Activated naive CD4-positive, alpha-beta T cell treated with anti-CD3 and anti-CD28 coated beads, Interleukin-2, amount 10 ng/mL, durations not matched to agents 7 days and 5 days (primary cell): ENCODE results near the gene PGAM2.

ENCODE experiments used
- CTCF ChIA-PET: fragments of 350-600 bp; sonication (Branson Sonifier 250); formaldehyde crosslinking; loops from one replicate; lab custom pipeline; 2021; ENCODE audit warnings: antibody characterized with exemption; lab: Charles Lee
- DNase-seq: peaks from one replicate; pipeline ENCODE4 v3.0.0-alpha.2; 2020
- H3K27ac Mint-ChIP-seq: one replicate; pipeline ENCODE4 v1.8.0; 2021; ENCODE audit warnings: mild to moderate bottlenecking, moderate library complexity, mixed read lengths
- H3K27me3 Mint-ChIP-seq: one replicate; pipeline ENCODE4 v1.8.0; 2021; ENCODE audit warnings: mild to moderate bottlenecking, mixed read lengths
- H3K36me3 Mint-ChIP-seq: one replicate; pipeline ENCODE4 v1.8.0; 2021; ENCODE audit warnings: mixed read lengths
- H3K4me1 Mint-ChIP-seq: one replicate; pipeline ENCODE4 v1.8.0; 2021; ENCODE audit warnings: mixed read lengths
- H3K4me3 Mint-ChIP-seq: one replicate; pipeline ENCODE4 v1.8.0; 2021; ENCODE audit warnings: mild to moderate bottlenecking, moderate library complexity, mixed read lengths
- H3K9me3 Mint-ChIP-seq: one replicate; pipeline ENCODE4 v1.8.0; 2021; ENCODE audit warnings: mixed read lengths

Gene PGAM2

GRCh38 chr7:44073664-44074348 is 8.4 kb upstream of the PGAM2 start:
- peaks cover 36% of the 10 kb centered on the region for H3K36me3 Mint-ChIP-seq
- no peak overlapping the region for H3K27ac Mint-ChIP-seq
- DNase-seq = peak; percentile 50
- H3K4me1 Mint-ChIP-seq = peaks cover 10% of the 10 kb centered on the region
- CTCF ChIA-PET = interaction anchor here (3.2 kb wide), 1 partner anchor 123 kb away, joined by 10 read pairs; no protein-coding TSS in a partner anchor
- no peak overlapping the region for H3K4me3 Mint-ChIP-seq
- no peaks in the 10 kb centered on the region for H3K9me3 Mint-ChIP-seq
- no peaks in the 10 kb centered on the region for H3K27me3 Mint-ChIP-seq

- Mint-ChIP-seq H3K4me1 (peaks cover 5% of the 10 kb centered on the region), H3K27ac (peak overlapping the region; percentile 21), H3K9me3 (no peaks in the 10 kb centered on the region), H3K4me3 (no peak overlapping the region), H3K36me3 (peaks cover 27% of the 10 kb centered on the region), H3K27me3 (peaks cover 6% of the 10 kb centered on the region)
- DNase-seq = peak; percentile 58
- CTCF ChIA-PET = interaction anchor here (1.2 to 3.2 kb wide), 3 partner anchors 9 to 124 kb away, joined by 7 to 10 read pairs (median 9); no protein-coding TSS in a partner anchor
Observed at GRCh38 chr7:44072364-44073231, 7.2 kb upstream of the PGAM2 start.

GRCh38 chr7:44071726-44072363 is 6.5 kb upstream of the PGAM2 start:
- Mint-ChIP-seq H3K27me3 (peaks cover 13% of the 10 kb centered on the region), H3K36me3 (peaks cover 24% of the 10 kb centered on the region), H3K4me3 (no peak overlapping the region), H3K4me1 (peaks cover 3% of the 10 kb centered on the region), H3K9me3 (no peaks in the 10 kb centered on the region), H3K27ac (peak overlapping the region; percentile 21)
- CTCF ChIA-PET = interaction anchor here (1.2 to 3.2 kb wide), 3 partner anchors 9 to 125 kb away, joined by 7 to 10 read pairs (median 9); no protein-coding TSS in a partner anchor
- no peak for DNase-seq

- H3K9me3 Mint-ChIP-seq = no peaks in the 10 kb centered on the region
- peaks cover 3% of the 10 kb centered on the region for H3K4me1 Mint-ChIP-seq
- peaks cover 36% of the 10 kb centered on the region for H3K27me3 Mint-ChIP-seq
- no peak overlapping the region for H3K27ac Mint-ChIP-seq
- peaks cover 10% of the 10 kb centered on the region for H3K36me3 Mint-ChIP-seq
- CTCF ChIA-PET = interaction anchor here (1.9 kb wide), 1 partner anchor 12 kb away, joined by 5 read pairs; no protein-coding TSS in a partner anchor
- H3K4me3 Mint-ChIP-seq = peak overlapping the region; percentile 22
- no peak for DNase-seq
Observed at GRCh38 chr7:44068054-44068453, 2.7 kb upstream of the PGAM2 start.

- Mint-ChIP-seq H3K36me3 (peaks cover 8% of the 10 kb centered on the region), H3K4me1 (peaks cover 3% of the 10 kb centered on the region)
Observed at GRCh38 chr7:44067064-44067951, 1.9 kb upstream of the PGAM2 start.

GRCh38 chr7:44066494-44067063 is 1.2 kb upstream of the PGAM2 start:
- Mint-ChIP-seq H3K27me3 (peaks cover 36% of the 10 kb centered on the region), H3K9me3 (no peaks in the 10 kb centered on the region), H3K27ac (peak overlapping the region; percentile 43), H3K36me3 (peaks cover 6% of the 10 kb centered on the region), H3K4me3 (no peak overlapping the region), H3K4me1 (peaks cover 3% of the 10 kb centered on the region)
- no peak for DNase-seq
- CTCF ChIA-PET = interaction anchor here (0.8 to 1.9 kb wide), 2 partner anchors 14 to 148 kb away, joined by 3 to 5 read pairs; no protein-coding TSS in a partner anchor

More at GRCh38 chr7:44067064-44067951, 1.9 kb upstream of the PGAM2 start:
- Mint-ChIP-seq H3K27ac (peak overlapping the region; percentile 73), H3K9me3 (no peaks in the 10 kb centered on the region), H3K4me3 (no peak overlapping the region), H3K27me3 (peaks cover 36% of the 10 kb centered on the region)
- peak; percentile 18 for DNase-seq
- CTCF ChIA-PET = interaction anchor here (1.9 kb wide), 1 partner anchor 13 kb away, joined by 5 read pairs; no protein-coding TSS in a partner anchor

GRCh38 chr7:44066111-44066460 is 719 bp upstream of the PGAM2 start:
- no peak overlapping the region for H3K4me3 Mint-ChIP-seq
- no peak for DNase-seq
- peaks cover 36% of the 10 kb centered on the region for H3K27me3 Mint-ChIP-seq
- H3K9me3 Mint-ChIP-seq = no peaks in the 10 kb centered on the region
- H3K27ac Mint-ChIP-seq = peak overlapping the region; percentile 19
- peaks cover 3% of the 10 kb centered on the region for H3K4me1 Mint-ChIP-seq
- H3K36me3 Mint-ChIP-seq = peaks cover 10% of the 10 kb centered on the region
- CTCF ChIA-PET = interaction anchor here (0.8 kb wide), 1 partner anchor 149 kb away, joined by 3 read pairs; no protein-coding TSS in a partner anchor

GRCh38 chr7:44064791-44065430 is 456 bp downstream of the PGAM2 start:
- H3K36me3 Mint-ChIP-seq = peaks cover 17% of the 10 kb centered on the region
- H3K4me1 Mint-ChIP-seq = peaks cover 3% of the 10 kb centered on the region
- no peaks in the 10 kb centered on the region for H3K9me3 Mint-ChIP-seq
- DNase-seq = no peak
- H3K4me3 Mint-ChIP-seq = no peak overlapping the region
- peaks cover 36% of the 10 kb centered on the region for H3K27me3 Mint-ChIP-seq
- no peak overlapping the region for H3K27ac Mint-ChIP-seq
- CTCF ChIA-PET = interaction anchor here (0.6 kb wide), 1 partner anchor 11 kb away, joined by 3 read pairs; no protein-coding TSS in a partner anchor

- Mint-ChIP-seq H3K4me1 (peaks cover 3% of the 10 kb centered on the region), H3K9me3 (no peaks in the 10 kb centered on the region), H3K36me3 (peaks cover 25% of the 10 kb centered on the region), H3K27ac (no peak overlapping the region), H3K4me3 (no peak overlapping the region), H3K27me3 (peaks cover 36% of the 10 kb centered on the region)
- DNase-seq = no peak
- CTCF ChIA-PET = no interaction called here
Observed at GRCh38 chr7:44063894-44064651, 1.3 kb downstream of the PGAM2 start.

- H3K27ac Mint-ChIP-seq = no peak overlapping the region
- H3K4me3 Mint-ChIP-seq = no peak overlapping the region
- CTCF ChIA-PET = no interaction called here
Observed at GRCh38 chr7:44063547-44063893, 1.8 kb downstream of the PGAM2 start.

GRCh38 chr7:44062903-44063295 is 2.5 kb downstream of the PGAM2 start:
- Mint-ChIP-seq H3K4me1 (peaks cover 3% of the 10 kb centered on the region), H3K27ac (no peak overlapping the region), H3K36me3 (peaks cover 37% of the 10 kb centered on the region), H3K9me3 (no peaks in the 10 kb centered on the region), H3K27me3 (peaks cover 33% of the 10 kb centered on the region), H3K4me3 (no peak overlapping the region)
- no peak for DNase-seq
- CTCF ChIA-PET = no interaction called here

More at GRCh38 chr7:44063547-44063893, 1.8 kb downstream of the PGAM2 start:
- H3K4me1 Mint-ChIP-seq = peaks cover 3% of the 10 kb centered on the region
- H3K9me3 Mint-ChIP-seq = no peaks in the 10 kb centered on the region
- peaks cover 31% of the 10 kb centered on the region for H3K36me3 Mint-ChIP-seq
- peaks cover 36% of the 10 kb centered on the region for H3K27me3 Mint-ChIP-seq
- DNase-seq = no peak
